IMR-90 (cell line): ENCODE data around the gene STOX2. TPM values are rescaled to one million over a fixed set of nuclear protein-coding genes. Genes with fewer than 3 reads are reported as not detected.

Source experiments
- ATAC-seq: fragments of 200-7000 bp; cut with Tn5 transposase; 2 replicates; pipeline ENCODE4 v1.9.1; 2020; ENCODE audit warnings: low read depth, mild to moderate bottlenecking, moderate library complexity
- BruUV-seq: library from RNA; stranded (reverse); fragments of 400-500 nt; replicated peaks from 2 replicates; lab custom pipeline; 2021; lab: Mats Ljungman, UMichigan
- CTCF ChIA-PET: fragments of 300-600 bp; formaldehyde crosslinking; extraction: SDS; loops from one replicate; lab custom pipeline; 2021; ENCODE audit warnings: antibody characterized with exemption; lab: Yijun Ruan, JAX
- POLR2A ChIA-PET: fragments of 300-600 bp; sonication (Branson Sonifier 250); formaldehyde crosslinking; loops from one replicate; lab custom pipeline; 2022; ENCODE audit warnings: antibody characterized with exemption; ENCODE audit not compliant: unreplicated experiment; lab: Charles Lee
- DNase-seq: peaks from one replicate; pipeline ENCODE4 v3.0.0; 2013
- H2AFZ ChIP-seq: replicated peaks from 2 replicates; pipeline ENCODE3; 2013; ENCODE audit warnings: low read length, mild to moderate bottlenecking; ENCODE audit not compliant: poor library complexity
- H2AK5ac ChIP-seq: 2 replicates; pipeline ENCODE4 v1.6.1; 2013; ENCODE audit warnings: low read depth, low read length, inconsistent platforms
- H2AK9ac ChIP-seq: replicated peaks from 2 replicates; pipeline ENCODE3; 2013; ENCODE audit warnings: mild to moderate bottlenecking, low read depth, low read length, moderate library complexity; ENCODE audit not compliant: poor library complexity
- H2BK120ac ChIP-seq: 2 replicates; pipeline ENCODE4 v1.6.1; 2013; ENCODE audit warnings: low read depth, low read length, inconsistent platforms
- H2BK15ac ChIP-seq: 3 replicates; pipeline ENCODE4 v1.6.1; 2013; ENCODE audit warnings: low read depth, low read length, inconsistent platforms
- H2BK20ac ChIP-seq: 2 replicates; pipeline ENCODE4 v1.6.1; 2013; ENCODE audit warnings: low read depth, mild to moderate bottlenecking, inconsistent platforms, low read length, moderate library complexity
- H2BK5ac ChIP-seq: 2 replicates; pipeline ENCODE4 v1.6.1; 2013; ENCODE audit warnings: mild to moderate bottlenecking, low read depth, low read length, inconsistent platforms; ENCODE audit not compliant: poor library complexity, severe bottlenecking
- H3K14ac ChIP-seq: replicated peaks from 2 replicates; pipeline ENCODE4 v1.6.1; 2013; ENCODE audit warnings: low read depth, low read length, inconsistent platforms
- H3K18ac ChIP-seq: 2 replicates; pipeline ENCODE4 v1.6.1; 2013; ENCODE audit warnings: low read depth, low read length, control low read depth
- H3K23ac ChIP-seq: 2 replicates; pipeline ENCODE4 v1.6.1; 2013; ENCODE audit warnings: low read depth, low read length, inconsistent platforms
- H3K27ac ChIP-seq: 2 replicates; pipeline ENCODE4 v1.5.1; 2013; ENCODE audit warnings: mild to moderate bottlenecking, control low read depth, low read length; ENCODE audit not compliant: insufficient read depth
- H3K27me3 ChIP-seq: 2 replicates; pipeline ENCODE4 v1.6.1; 2013; ENCODE audit warnings: low read length; ENCODE audit not compliant: control insufficient read depth, insufficient read depth
- H3K36me3 ChIP-seq: 2 replicates; pipeline ENCODE4 v1.6.1; 2013; ENCODE audit warnings: low read length, mixed read lengths; ENCODE audit not compliant: control insufficient read depth, insufficient read depth
- H3K4ac ChIP-seq: 2 replicates; pipeline ENCODE4 v1.6.1; 2013; ENCODE audit warnings: low read depth, low read length, inconsistent platforms
- H3K4me1 ChIP-seq: 2 replicates; pipeline ENCODE4 v1.6.1; 2013; ENCODE audit warnings: low read length, mixed read lengths; ENCODE audit not compliant: control insufficient read depth, insufficient read depth
- H3K4me2 ChIP-seq: 2 replicates; pipeline ENCODE4 v1.6.1; 2013; ENCODE audit warnings: low read depth, mild to moderate bottlenecking, control low read depth, low read length, moderate library complexity
- H3K4me3 ChIP-seq: 2 replicates; pipeline ENCODE4 v1.5.1; 2013; ENCODE audit warnings: low read depth, mild to moderate bottlenecking, control low read depth, low read length, moderate library complexity; ENCODE audit not compliant: insufficient read depth
- H3K56ac ChIP-seq: 2 replicates; pipeline ENCODE4 v1.6.1; 2013; ENCODE audit warnings: low read length, inconsistent platforms; ENCODE audit not compliant: insufficient read depth; ENCODE audit errors: extremely low read depth
- H3K79me1 ChIP-seq, 2 experiments: 2 replicates each; pipeline ENCODE4 v1.6.1; 2013; ENCODE audit warnings: low read length in 2 of 2, inconsistent platforms in 1 of 2, low read depth in 1 of 2
- H3K9ac ChIP-seq: 2 replicates; pipeline ENCODE4 v1.6.1; 2013; ENCODE audit warnings: low read depth, low read length, control low read depth
- H3K9me1 ChIP-seq: 2 replicates; pipeline ENCODE4 v1.6.1; 2013; ENCODE audit warnings: low read length, inconsistent platforms; ENCODE audit not compliant: insufficient read depth
- H3K9me3 ChIP-seq: 2 replicates; pipeline ENCODE4 v1.6.1; 2013; ENCODE audit warnings: low read length; ENCODE audit not compliant: control insufficient read depth, insufficient read depth
- H4K20me1 ChIP-seq: 2 replicates; pipeline ENCODE4 v1.6.1; 2013; ENCODE audit warnings: low read length, inconsistent platforms; ENCODE audit not compliant: insufficient read depth
- H4K5ac ChIP-seq: 2 replicates; pipeline ENCODE4 v1.6.1; 2013; ENCODE audit warnings: mild to moderate bottlenecking, low read depth, low read length, control low read depth
- H4K8ac ChIP-seq, 2 experiments: 2 replicates each; pipeline ENCODE4 v1.6.1; 2013; ENCODE audit warnings: low read depth in 2 of 2, low read length in 2 of 2, control low read depth in 1 of 2, inconsistent platforms in 1 of 2
- H4K91ac ChIP-seq: 2 replicates; pipeline ENCODE4 v1.6.1; 2013; ENCODE audit warnings: low read depth, low read length, inconsistent platforms; ENCODE audit not compliant: insufficient read depth
- BHLHE40 ChIP-seq: fragments of 150-350 bp; IDR thresholded peaks from 2 replicates; pipeline ENCODE4 v1.6.1; 2016; ENCODE audit warnings: mild to moderate bottlenecking, low read depth, low read length
- CEBPB ChIP-seq: IDR thresholded peaks from 2 replicates; pipeline ENCODE4 v1.6.1; 2012; ENCODE audit warnings: low read depth, low read length, improper control_type of control experiment
- CHD1 ChIP-seq: IDR thresholded peaks from 2 replicates; pipeline ENCODE4 v1.6.1; 2012; ENCODE audit warnings: low read depth, low read length, improper control_type of control experiment
- FOS ChIP-seq: fragments of 150-350 bp; IDR thresholded peaks from 2 replicates; pipeline ENCODE4 v1.6.1; 2016; ENCODE audit warnings: low read depth, low read length
- MAFK ChIP-seq: IDR thresholded peaks from 2 replicates; pipeline ENCODE4 v1.6.1; 2012; ENCODE audit warnings: low read depth, low read length, improper control_type of control experiment
- MAZ ChIP-seq: IDR thresholded peaks from 2 replicates; pipeline ENCODE4 v1.6.1; 2012; ENCODE audit warnings: low read depth, mild to moderate bottlenecking, low read length, improper control_type of control experiment, moderate library complexity, borderline replicate concordance
- MXI1 ChIP-seq: IDR thresholded peaks from 2 replicates; pipeline ENCODE4 v1.6.1; 2012; ENCODE audit warnings: low read depth, mild to moderate bottlenecking, low read length, moderate library complexity, borderline replicate concordance
- NFE2L2 ChIP-seq: fragments of 150-350 bp; IDR thresholded peaks from 2 replicates; pipeline ENCODE4 v1.6.1; 2016; ENCODE audit warnings: low read depth, mild to moderate bottlenecking, low read length
- POLR2A ChIP-seq: IDR thresholded peaks from 2 replicates; pipeline ENCODE4 v1.6.1; 2012; ENCODE audit warnings: mild to moderate bottlenecking, low read depth, low read length
- RAD21 ChIP-seq: IDR thresholded peaks from 2 replicates; pipeline ENCODE4 v1.6.1; 2012; ENCODE audit warnings: low read length, improper control_type of control experiment
- RCOR1 ChIP-seq: IDR thresholded peaks from 2 replicates; pipeline ENCODE4 v1.6.1; 2012; ENCODE audit warnings: mild to moderate bottlenecking, low read length, improper control_type of control experiment; ENCODE audit not compliant: insufficient replicate concordance
- RFX5 ChIP-seq: IDR thresholded peaks from 2 replicates; pipeline ENCODE4 v1.8.0; 2012; ENCODE audit warnings: low read depth, mild to moderate bottlenecking, low read length, moderate library complexity
- SMC3 ChIP-seq: fragments of 150-350 bp; IDR thresholded peaks from 2 replicates; pipeline ENCODE4 v1.6.1; 2016; ENCODE audit warnings: low read depth, mild to moderate bottlenecking, antibody characterized with exemption, low read length, moderate library complexity
- WGBS, 2 experiments: methylation state at CpG; one replicate each; pipeline versions ENCODE4 v1.1.5 to v1.1.7; 2013; ENCODE audit warnings: missing lambda C conversion rate in 2 of 2; ENCODE audit not compliant: insufficient read length in 1 of 2; ENCODE audit errors: extremely low coverage in 2 of 2; 5-methylcytosine and 5-hydroxymethylcytosine counted together
- dilution Hi-C: fragments of 300-500 bp; cut with HindIII; formaldehyde crosslinking; loops from one replicate; pipeline ENCODE4 v1.14.3; 2018; ENCODE audit warnings: low sequenced_read_pairs; ENCODE audit not compliant: unreplicated experiment
- in situ Hi-C: fragments of 300-500 bp; cut with MboI; formaldehyde crosslinking; loops from 3 replicates; pipeline ENCODE4 v1.14.3; 2019; ENCODE audit warnings: low sequenced_read_pairs, inconsistent platforms, mixed read lengths
- intact Hi-C: fragments of 100-400 bp; cut with micrococcal nuclease; formaldehyde crosslinking; loops from 2 replicates; pipeline ENCODE4 v1.10.0; 2022
- polyA plus RNA-seq, 3 experiments: library from polyadenylated mRNA; depleted of rRNA; stranded (reverse); fragments of >200 nt; gene quantifications; 2 replicates each; pipeline ENCODE4 v1.2.3, GENCODE V29; 2012; ENCODE audit warnings: low replicate concordance in 1 of 3
- total RNA-seq: library from RNA; depleted of rRNA; stranded (reverse); fragments of >200 nt; gene quantifications from 2 replicates; pipeline ENCODE4 v1.2.3, GENCODE V29; 2012
- TF ChIP-seq, protein P1 (sequence below): conservative IDR thresholded peaks from 2 replicates; pipeline ENCODE4 v1.5.1; 2012; ENCODE audit warnings: mild to moderate bottlenecking, low read depth, low read length, improper control_type of control experiment
- TF ChIP-seq, protein P2 (sequence below): fragments of 150-350 bp; IDR thresholded peaks from 2 replicates; pipeline ENCODE4 v1.6.1; 2017; ENCODE audit warnings: mild to moderate bottlenecking, antibody characterized with exemption, low read length, low read depth
- TF ChIP-seq, protein P3 (sequence below): fragments of 150-350 bp; IDR thresholded peaks from 2 replicates; pipeline ENCODE4 v1.6.1; 2016; ENCODE audit warnings: low read depth, mild to moderate bottlenecking, low read length, moderate library complexity, borderline replicate concordance

The STOX2 gene
- total and polyA plus RNA-seq, 2 of the 4 experiments (the other 2 are of a cell fraction) = 1.1 to 5.4 TPM

DNA sequence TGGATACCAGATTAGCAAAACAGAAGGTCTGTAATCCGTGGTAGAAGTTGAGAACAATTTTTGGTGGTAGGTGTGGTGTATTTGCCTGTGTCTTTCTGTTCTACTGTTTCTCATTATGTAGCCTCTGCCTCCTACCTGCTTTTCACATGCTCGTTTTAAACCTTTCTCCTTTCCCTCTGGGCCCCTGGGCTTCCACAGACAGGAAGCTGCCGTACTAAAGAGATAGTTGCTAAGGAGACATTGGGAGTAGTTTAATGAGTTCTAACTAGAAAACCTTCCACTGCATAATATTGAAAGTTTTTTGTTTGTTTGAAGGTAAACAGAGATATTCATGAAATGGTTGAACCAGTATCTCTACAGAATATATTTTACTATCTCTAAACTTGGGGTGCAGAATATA is 107.8 kb downstream of the STOX2 start:
- Histone ChIP-seq H2AK9ac (no peak overlapping the region), H3K9ac (no peak overlapping the region), H4K5ac (no peak overlapping the region; the same call in 1 of the 2 replicates), H3K79me1 (no peaks in the 10 kb centered on the region), H2AK5ac (no peak overlapping the region; the same call in 1 of the 2 replicates), H3K36me3 (peaks cover 22% of the 10 kb centered on the region), H3K18ac (0 out of 2 replicates have a peak overlapping the region, but pooled peaks have one; percentile 43), H3K9me3 (peaks cover 2% of the 10 kb centered on the region; the same call in 1 of the 2 replicates), H3K27me3 (no peaks in the 10 kb centered on the region), H2BK5ac (no peak overlapping the region), H3K4me2 (no peak overlapping the region), H4K8ac (0 out of 4 replicates have a peak overlapping the region, but pooled peaks of 1 of the 2 experiments have one; percentile 20), H3K56ac (no peak overlapping the region), H3K14ac (no peak overlapping the region), H3K23ac (no peak overlapping the region), H3K4me1 (peaks cover 9% of the 10 kb centered on the region), H2BK20ac (no peak overlapping the region; the same call in 1 of the 2 replicates), H4K91ac (no peak overlapping the region), H2AFZ (no peak overlapping the region), H2BK120ac (peak overlapping the region; percentile 48), H3K9me1 (no peaks in the 10 kb centered on the region), H3K27ac (no peak overlapping the region), H4K20me1 (no peaks in the 10 kb centered on the region), H3K4me3 (no peak overlapping the region), H3K4ac (no peak overlapping the region), H2BK15ac (no peak overlapping the region)
- intact Hi-C loops (no loop called here), in situ Hi-C loops (no loop called here), dilution Hi-C loops (no loop called here)
- no peak for TF ChIP-seq POLR2A
- TF ChIP-seq, protein P1, sequence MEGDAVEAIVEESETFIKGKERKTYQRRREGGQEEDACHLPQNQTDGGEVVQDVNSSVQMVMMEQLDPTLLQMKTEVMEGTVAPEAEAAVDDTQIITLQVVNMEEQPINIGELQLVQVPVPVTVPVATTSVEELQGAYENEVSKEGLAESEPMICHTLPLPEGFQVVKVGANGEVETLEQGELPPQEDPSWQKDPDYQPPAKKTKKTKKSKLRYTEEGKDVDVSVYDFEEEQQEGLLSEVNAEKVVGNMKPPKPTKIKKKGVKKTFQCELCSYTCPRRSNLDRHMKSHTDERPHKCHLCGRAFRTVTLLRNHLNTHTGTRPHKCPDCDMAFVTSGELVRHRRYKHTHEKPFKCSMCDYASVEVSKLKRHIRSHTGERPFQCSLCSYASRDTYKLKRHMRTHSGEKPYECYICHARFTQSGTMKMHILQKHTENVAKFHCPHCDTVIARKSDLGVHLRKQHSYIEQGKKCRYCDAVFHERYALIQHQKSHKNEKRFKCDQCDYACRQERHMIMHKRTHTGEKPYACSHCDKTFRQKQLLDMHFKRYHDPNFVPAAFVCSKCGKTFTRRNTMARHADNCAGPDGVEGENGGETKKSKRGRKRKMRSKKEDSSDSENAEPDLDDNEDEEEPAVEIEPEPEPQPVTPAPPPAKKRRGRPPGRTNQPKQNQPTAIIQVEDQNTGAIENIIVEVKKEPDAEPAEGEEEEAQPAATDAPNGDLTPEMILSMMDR = no peak
- TF ChIP-seq MAZ = no peak
- TF ChIP-seq CEBPB = no peak
- TF ChIP-seq RFX5 = no peak
- TF ChIP-seq FOS = no peak
- TF ChIP-seq RAD21 = no peak
- no peak for TF ChIP-seq RCOR1
- TF ChIP-seq MAFK = no peak
- no peak for TF ChIP-seq SMC3
- TF ChIP-seq BHLHE40 = no peak
- TF ChIP-seq, protein P2, sequence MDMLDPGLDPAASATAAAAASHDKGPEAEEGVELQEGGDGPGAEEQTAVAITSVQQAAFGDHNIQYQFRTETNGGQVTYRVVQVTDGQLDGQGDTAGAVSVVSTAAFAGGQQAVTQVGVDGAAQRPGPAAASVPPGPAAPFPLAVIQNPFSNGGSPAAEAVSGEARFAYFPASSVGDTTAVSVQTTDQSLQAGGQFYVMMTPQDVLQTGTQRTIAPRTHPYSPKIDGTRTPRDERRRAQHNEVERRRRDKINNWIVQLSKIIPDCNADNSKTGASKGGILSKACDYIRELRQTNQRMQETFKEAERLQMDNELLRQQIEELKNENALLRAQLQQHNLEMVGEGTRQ = no peak
- TF ChIP-seq, protein P3, sequence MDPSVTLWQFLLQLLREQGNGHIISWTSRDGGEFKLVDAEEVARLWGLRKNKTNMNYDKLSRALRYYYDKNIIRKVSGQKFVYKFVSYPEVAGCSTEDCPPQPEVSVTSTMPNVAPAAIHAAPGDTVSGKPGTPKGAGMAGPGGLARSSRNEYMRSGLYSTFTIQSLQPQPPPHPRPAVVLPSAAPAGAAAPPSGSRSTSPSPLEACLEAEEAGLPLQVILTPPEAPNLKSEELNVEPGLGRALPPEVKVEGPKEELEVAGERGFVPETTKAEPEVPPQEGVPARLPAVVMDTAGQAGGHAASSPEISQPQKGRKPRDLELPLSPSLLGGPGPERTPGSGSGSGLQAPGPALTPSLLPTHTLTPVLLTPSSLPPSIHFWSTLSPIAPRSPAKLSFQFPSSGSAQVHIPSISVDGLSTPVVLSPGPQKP = no peak
- TF ChIP-seq CHD1 = no peak
- TF ChIP-seq MXI1 = no peak
- TF ChIP-seq NFE2L2 = no peak
- CTCF ChIA-PET = no interaction called here
- ATAC-seq = no peak
- no TSS peak for BruUV-seq
- no peak for DNase-seq
- WGBS, 2 experiments = no CpG with 5 or more reads among the region's 3 CpGs
- POLR2A ChIA-PET = no interaction called here
